ENCODE data around the gene RAB22A. TPM values are rescaled to one million over a fixed set of nuclear protein-coding genes. Genes with fewer than 3 reads are reported as not detected.

Gene RAB22A
- polyA plus RNA-seq, 1 experiment: 14.9 TPM

GRCh38 chr20:58297394-58297793, 12.1 kb upstream of the RAB22A start:
- no peak overlapping the region for H3K27ac ChIP-seq (ENCODE audit: low read depth, low read length)
- TF ChIP-seq CTCF (IDR thresholded peaks at IDR 0.05; ENCODE audit: low read depth, low read length): no peak
- ChIA-PET POLR2A (no interaction called here), CTCF (interaction anchor here (0.5 kb wide), 1 partner anchor 352 kb away, joined by 3 read pairs; no protein-coding TSS in a partner anchor)
- no peaks in the 10 kb centered on the region for H3K9me3 ChIP-seq (ENCODE audit: control insufficient read depth, insufficient read depth, low read length)
- H3K4me3 ChIP-seq (ENCODE audit: low read depth, low read length): no peak overlapping the region
- no peaks in the 10 kb centered on the region for H3K27me3 ChIP-seq (ENCODE audit: control insufficient read depth, insufficient read depth, low read length)
- DNase-seq (ENCODE audit: low read depth, low spot score): no peak

- Histone ChIP-seq H3K27ac (ENCODE audit: low read depth, low read length) (no peak overlapping the region), H3K4me3 (ENCODE audit: low read depth, low read length) (no peak overlapping the region), H3K9me3 (ENCODE audit: control insufficient read depth, insufficient read depth, low read length) (no peaks in the 10 kb centered on the region), H3K27me3 (ENCODE audit: control insufficient read depth, insufficient read depth, low read length) (no peaks in the 10 kb centered on the region)
- TF ChIP-seq CTCF (IDR thresholded peaks at IDR 0.05; ENCODE audit: low read depth, low read length): no peak
- no peak for DNase-seq (ENCODE audit: low read depth, low spot score)
- ChIA-PET POLR2A (no interaction called here), CTCF (no interaction called here)
Observed at GRCh38 chr20:58300321-58300720, 9.2 kb upstream of the RAB22A start.

- no peak for TF ChIP-seq CTCF (IDR thresholded peaks at IDR 0.05; ENCODE audit: low read depth, low read length)
- Histone ChIP-seq H3K27me3 (ENCODE audit: control insufficient read depth, insufficient read depth, low read length) (no peaks in the 10 kb centered on the region), H3K4me3 (ENCODE audit: low read depth, low read length) (no peak overlapping the region), H3K27ac (ENCODE audit: low read depth, low read length) (peak overlapping the region; percentile 3), H3K9me3 (ENCODE audit: control insufficient read depth, insufficient read depth, low read length) (peaks cover 1% of the 10 kb centered on the region; the same call in 1 of the 2 replicates)
- CTCF ChIA-PET: no interaction called here
- no peak for DNase-seq (ENCODE audit: low read depth, low spot score)
- POLR2A ChIA-PET: no interaction called here
Observed at GRCh38 chr20:58303547-58303946, 6.0 kb upstream of the RAB22A start.

- Histone ChIP-seq H3K9me3 (ENCODE audit: control insufficient read depth, insufficient read depth, low read length) (peaks cover 3% of the 10 kb centered on the region; the same call in 1 of the 2 replicates), H3K27me3 (ENCODE audit: control insufficient read depth, insufficient read depth, low read length) (no peaks in the 10 kb centered on the region), H3K4me3 (ENCODE audit: low read depth, low read length) (no peak overlapping the region), H3K27ac (ENCODE audit: low read depth, low read length) (no peak overlapping the region)
- no peak for DNase-seq (ENCODE audit: low read depth, low spot score)
- TF ChIP-seq CTCF (IDR thresholded peaks at IDR 0.05; ENCODE audit: low read depth, low read length): no peak
- ChIA-PET POLR2A (no interaction called here), CTCF (no interaction called here)
Observed at GRCh38 chr20:58305061-58305460, 4.5 kb upstream of the RAB22A start.

DNA sequence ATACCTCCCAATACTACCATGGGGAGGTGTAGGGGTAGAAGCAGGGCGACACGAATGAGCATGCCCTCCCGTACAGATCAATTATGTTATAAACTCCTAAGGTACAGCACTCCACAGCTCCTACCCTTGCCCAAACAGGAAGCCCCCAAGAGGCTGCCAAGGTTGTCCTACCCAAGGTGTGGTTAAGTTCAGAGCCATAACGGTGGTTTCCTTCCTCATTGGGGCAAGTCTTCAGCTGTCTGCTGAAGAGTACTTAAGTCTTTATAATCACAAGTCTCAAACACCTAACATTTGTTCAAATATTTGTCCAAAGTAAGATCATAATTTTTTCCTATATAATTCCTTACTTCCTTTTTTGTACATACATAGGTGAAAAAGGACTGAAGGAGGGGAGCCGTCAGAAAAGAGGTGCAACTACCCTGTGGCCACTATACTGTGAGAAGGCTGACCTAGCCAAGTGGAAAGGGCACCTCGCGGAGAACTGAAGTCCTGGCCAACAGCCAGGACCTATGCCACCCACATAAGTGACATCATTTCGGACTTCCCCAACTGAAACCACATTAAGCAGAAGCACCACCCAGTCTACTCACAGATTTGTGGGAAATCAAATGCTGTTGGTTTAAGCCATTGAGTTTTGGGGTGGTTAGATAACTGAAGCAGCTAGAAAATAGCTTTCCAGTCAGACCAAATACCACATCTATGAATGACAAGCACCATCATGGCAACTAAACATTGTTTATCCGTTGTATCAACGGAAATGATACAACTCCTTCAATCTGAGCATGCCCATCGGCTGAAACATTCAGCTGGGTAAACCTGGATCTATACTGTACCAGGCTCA, 2.9 kb upstream of the RAB22A start:
- no peak overlapping the region for H3K4me3 ChIP-seq (ENCODE audit: low read depth, low read length)
- H3K27me3 ChIP-seq (ENCODE audit: control insufficient read depth, insufficient read depth, low read length): no peaks in the 10 kb centered on the region
- ChIA-PET POLR2A (no interaction called here), CTCF (interaction anchor here (1.1 kb wide), 1 partner anchor 69 kb away, joined by 3 read pairs; no protein-coding TSS in a partner anchor)
- TF ChIP-seq CTCF (IDR thresholded peaks at IDR 0.05; ENCODE audit: low read depth, low read length): no peak
- H3K27ac ChIP-seq (ENCODE audit: low read depth, low read length): no peak overlapping the region
- peaks cover 3% of the 10 kb centered on the region; the same call in 1 of the 2 replicates for H3K9me3 ChIP-seq (ENCODE audit: control insufficient read depth, insufficient read depth, low read length)
- DNase-seq (ENCODE audit: low read depth, low spot score): peak; percentile 21
